Transverse colon (tissue), 4 donors: Measurements from ENCODE around the gene HOTAIR. TPM values are rescaled to one million over a fixed set of nuclear protein-coding genes. Genes with fewer than 3 reads are reported as not detected.

Experiments
- DNase-seq: peaks from one replicate; pipeline ENCODE4 v3.0.0-alpha.2; 2019
- H3K27ac ChIP-seq, 4 donors: fragments of 200-600 bp; sonication (generic); 2 replicates each; pipeline ENCODE4 v1.5.1; 2016 to 2018; ENCODE audit warnings: inconsistent platforms in 4 of 4
- H3K27me3 ChIP-seq: fragments of 200-600 bp; sonication (generic); 2 replicates; pipeline ENCODE4 v1.5.1; 2017; ENCODE audit warnings: inconsistent platforms
- H3K36me3 ChIP-seq, 4 donors: fragments of 200-600 bp; sonication (generic); 2 replicates each; pipeline ENCODE4 v1.5.1; 2017 to 2019; ENCODE audit warnings: inconsistent platforms in 4 of 4
- H3K4me1 ChIP-seq, 4 donors: fragments of 200-600 bp; sonication (generic); 2 replicates each; pipeline ENCODE4 v1.5.1; 2017 to 2020; ENCODE audit warnings: inconsistent platforms in 4 of 4
- H3K4me3 ChIP-seq, 4 donors: fragments of 200-600 bp; sonication (generic); 1 replicate in 1 of 4; 2 replicates in 3 of 4; pipeline versions ENCODE4 v1.5.1 to v1.6.1; 2017 to 2019; ENCODE audit warnings: inconsistent platforms in 4 of 4
- H3K9me3 ChIP-seq, 2 donors: fragments of 200-600 bp; sonication (generic); 2 replicates each; pipeline ENCODE4 v1.5.1; 2017 to 2019; ENCODE audit warnings: inconsistent platforms in 2 of 2
- CTCF ChIP-seq, 5 experiments: fragments of 200-600 bp in 3 of 5; fragments of 450-650 bp in 2 of 5; sonication (generic) in 3 of 5; IDR thresholded peaks; 1 replicate in 2 of 5; 2 replicates in 3 of 5; pipeline ENCODE4 v1.5.1; 2016 to 2017; ENCODE audit warnings: antibody characterized with exemption in 5 of 5, inconsistent platforms in 3 of 5, mild to moderate bottlenecking in 2 of 5, moderate library complexity in 1 of 5
- EP300 ChIP-seq: sonication (generic); formaldehyde crosslinking; IDR thresholded peaks from one replicate; pipeline ENCODE4 v1.6.1; 2017; ENCODE audit warnings: antibody characterized with exemption, low read depth
- POLR2A ChIP-seq: fragments of 450-650 bp; IDR thresholded peaks from one replicate; pipeline ENCODE4 v1.6.1; 2016; ENCODE audit warnings: antibody characterized with exemption, mild to moderate bottlenecking, moderate library complexity
- POLR2AphosphoS5 ChIP-seq, 3 donors: sonication (generic); formaldehyde crosslinking; IDR thresholded peaks; one replicate each; pipeline ENCODE4 v1.6.1; 2016; ENCODE audit warnings: antibody characterized with exemption in 3 of 3
- WGBS, 2 donors: methylation state at CpG; one replicate each; pipeline ENCODE4 v1.1.5; 2018; ENCODE audit warnings: low coverage in 1 of 2; 5-methylcytosine and 5-hydroxymethylcytosine counted together
- in situ Hi-C, 4 donors: fragments of 200-750 bp; cut with MboI; loops; one replicate each; pipeline versions ENCODE4 v1.15.0 to v1.15.1; 2017; ENCODE audit warnings: low sequenced_read_pairs in 3 of 4, low pct_ligation_motif_present in 1 of 4, low pct_unique_long_range_greater_than_20kb in 1 of 4
- intact Hi-C: fragments of 100-400 bp; cut with DNase I; formaldehyde crosslinking; loops from one replicate; pipeline ENCODE4 v1.15.1; 2023; ENCODE audit warnings: low total_unique reads
- total RNA-seq, 4 donors: library from RNA; depleted of rRNA; stranded (reverse); fragments of >200 nt; gene quantifications; one replicate each; pipeline ENCODE4 v1.1.0, GENCODE V29; 2016

The HOTAIR gene
- total RNA-seq, 4 donors from 2014 or later, result not detected

DNA sequence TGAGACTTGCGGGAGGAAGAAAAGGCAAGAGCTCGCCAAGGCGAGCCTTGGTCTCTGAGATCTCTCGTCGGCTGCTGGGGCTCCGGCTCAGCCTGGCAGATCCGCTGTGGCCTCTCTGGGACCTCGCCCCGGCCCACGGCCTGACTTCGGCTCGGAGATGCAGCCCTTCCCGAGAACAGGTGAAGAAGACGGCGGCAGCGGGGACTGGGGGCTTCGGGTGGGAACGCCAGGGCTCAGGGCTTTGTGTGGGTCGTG lies 19.2 kb upstream of the HOTAIR start:
- in situ Hi-C loops, result loop anchor here in 1 of 4 donors (25.0 kb wide), 1 partner anchor 207 kb away; no protein-coding TSS in a partner anchor

DNA sequence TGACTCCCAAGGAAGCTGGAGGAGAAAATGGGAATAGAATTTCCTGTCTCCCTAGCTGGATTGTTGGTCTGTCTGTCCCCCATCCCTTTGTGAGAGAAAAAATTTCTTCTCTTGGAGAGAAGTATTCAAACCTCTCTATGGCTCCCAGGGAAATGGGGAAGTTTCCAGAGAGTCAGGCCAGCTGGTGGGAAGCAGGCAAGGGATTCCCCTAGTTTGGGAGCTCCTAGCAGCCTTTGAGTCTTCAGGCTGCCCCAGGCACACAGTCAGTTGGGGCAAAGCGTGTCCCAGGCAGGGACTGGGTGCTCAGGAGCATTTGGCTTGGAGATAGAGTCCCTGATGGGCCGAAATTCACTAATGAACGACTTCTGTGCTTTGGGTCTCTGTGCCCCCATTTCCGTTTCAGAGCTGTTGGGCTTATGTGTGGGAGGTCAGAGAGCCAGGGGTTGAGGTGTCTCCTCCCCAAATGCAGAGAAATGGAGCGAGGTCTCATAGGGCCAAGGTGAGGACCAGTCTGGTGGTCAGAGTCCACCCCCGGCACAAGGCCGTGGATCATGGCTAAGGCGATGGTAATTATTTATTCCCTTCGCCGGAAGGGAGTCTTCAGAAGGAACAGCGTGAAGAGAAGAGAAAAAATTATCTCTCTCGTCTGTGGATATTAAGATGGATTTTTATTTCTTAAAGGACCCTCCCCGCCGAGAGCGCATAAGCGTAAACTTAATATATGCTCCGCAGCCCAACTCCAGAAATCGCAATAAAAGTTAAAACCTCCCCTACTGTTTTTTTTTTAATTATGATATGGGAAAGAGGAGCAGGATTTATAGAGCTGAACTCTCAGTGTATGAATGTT lies 18.6 kb upstream of the HOTAIR start:
- Histone ChIP-seq H3K27me3 (peaks cover 100% of the 10 kb centered on the region), H3K9me3 (no peaks in the 10 kb centered on the region), H3K36me3 (no peaks in the 10 kb centered on the region), H3K4me3 (no peak overlapping the region), H3K27ac (no peak overlapping the region), H3K4me1 (peaks cover 16 to 31% (median 23%) of the 10 kb centered on the region in 4 donors)
- in situ Hi-C loops, result loop anchor here in 1 of 4 donors (25.0 kb wide), 1 partner anchor 206 kb away; no protein-coding TSS in a partner anchor
- 60 to 62% methylated on average over 10 to 18 of the region's 18 CpGs for WGBS, 2 donors
- no peak for DNase-seq
- TF ChIP-seq EP300, result no peak
- no peak for TF ChIP-seq CTCF (IDR thresholded peaks at IDR 0.05)
- no peak for TF ChIP-seq POLR2A
- TF ChIP-seq POLR2AphosphoS5 (IDR thresholded peaks at IDR 0.05), result no peak
- intact Hi-C loops, result no loop called here

More for the DNA sequence above, 19.2 kb upstream of the HOTAIR start:
- Histone ChIP-seq H3K27ac (no peak overlapping the region), H3K27me3 (peaks cover 100% of the 10 kb centered on the region), H3K36me3 (no peaks in the 10 kb centered on the region), H3K4me3 (no peak overlapping the region), H3K4me1 (peaks cover 16 to 31% (median 23%) of the 10 kb centered on the region in 4 donors), H3K9me3 (no peaks in the 10 kb centered on the region)
- WGBS, 2 donors, result 20 to 45% methylated on average over 4 to 19 of the region's 19 CpGs
- DNase-seq, result no peak
- TF ChIP-seq EP300, result no peak
- no peak for TF ChIP-seq POLR2AphosphoS5 (IDR thresholded peaks at IDR 0.05)
- TF ChIP-seq CTCF (IDR thresholded peaks at IDR 0.05), result no peak
- TF ChIP-seq POLR2A, result no peak
- intact Hi-C loops, result no loop called here

GRCh38 chr12:53992377-53992889 lies 17.7 kb upstream of the HOTAIR start:
- Histone ChIP-seq H3K4me1 (peaks cover 16 to 31% (median 23%) of the 10 kb centered on the region in 4 donors), H3K27me3 (peaks cover 100% of the 10 kb centered on the region), H3K4me3 (no peak overlapping the region), H3K9me3 (no peaks in the 10 kb centered on the region), H3K27ac (no peak overlapping the region), H3K36me3 (no peaks in the 10 kb centered on the region)
- WGBS, 2 donors, result 59 to 70% methylated on average over 6 to 7 of the region's 7 CpGs
- TF ChIP-seq EP300, result no peak
- TF ChIP-seq POLR2A, result no peak
- no peak for TF ChIP-seq CTCF (IDR thresholded peaks at IDR 0.05)
- no peak for TF ChIP-seq POLR2AphosphoS5 (IDR thresholded peaks at IDR 0.05)
- DNase-seq, result no peak
- intact Hi-C loops (no loop called here), in situ Hi-C loops (loop anchor here in 1 of 4 donors (25.0 kb wide), 1 partner anchor 205 kb away; no protein-coding TSS in a partner anchor)

- Histone ChIP-seq H3K4me3 (no peak overlapping the region), H3K36me3 (no peaks in the 10 kb centered on the region), H3K4me1 (peaks cover 16 to 29% (median 25%) of the 10 kb centered on the region in 4 donors), H3K27me3 (peaks cover 100% of the 10 kb centered on the region), H3K9me3 (no peaks in the 10 kb centered on the region), H3K27ac (no peak overlapping the region)
- intact Hi-C loops (no loop called here), in situ Hi-C loops (loop anchor here in 1 of 4 donors (25.0 kb wide), 1 partner anchor 204 kb away; no protein-coding TSS in a partner anchor)
- DNase-seq, result no peak
- WGBS, 2 donors, result 12% methylated on average over 8 of the region's 8 CpGs; no CpG with 5 or more reads in 1 of the 2 donors
- TF ChIP-seq POLR2AphosphoS5 (IDR thresholded peaks at IDR 0.05) (no peak), POLR2A (no peak), EP300 (no peak), CTCF (IDR thresholded peaks at IDR 0.05) (no peak)
Observed at GRCh38 chr12:53991077-53991460, 16.3 kb upstream of the HOTAIR start.
